ENCODE results near the gene TBC1D16. TPM values are rescaled to one million over a fixed set of nuclear protein-coding genes. Genes with fewer than 3 reads are reported as not detected.

TBC1D16 gene
- total and polyA plus RNA-seq, 2 donors (not counting 1 experiment from before 2014, with no cell fraction given) = 8.3 to 30.4 TPM

GRCh38 chr17:80027043-80027435, 8.6 kb downstream of the TBC1D16 start:
- Histone ChIP-seq H4K20me1 (ENCODE audit: control insufficient read depth, extremely low read depth, insufficient read depth, low read length) (no peaks in the 10 kb centered on the region), H3K4me3 (replicated peaks in 1 of 4; ENCODE audit: control extremely low read depth in 1 of 4, insufficient read depth in 1 of 4, low read depth in 3 of 4, low read length in 4 of 4) (no peak overlapping the region), H3K9ac (ENCODE audit: insufficient read depth, low read length) (no peak overlapping the region), H3K4me2 (ENCODE audit: extremely low read depth, insufficient read depth, low read length) (no peak overlapping the region), H2AFZ (ENCODE audit: low read length) (no peak overlapping the region), H3K27me3 (ENCODE audit: control insufficient read depth, insufficient read depth, low read length) (no peaks in the 10 kb centered on the region), H3K36me3 (ENCODE audit: control insufficient read depth, insufficient read depth, low read length) (no peaks in the 10 kb centered on the region), H3K27ac (ENCODE audit: insufficient read depth, low read length) (no peak overlapping the region), H3K79me2 (ENCODE audit: control insufficient read depth, insufficient read depth, low read length) (peaks cover 8% of the 10 kb centered on the region), H3K9me3 (ENCODE audit: control insufficient read depth, insufficient read depth, low read depth, low read length) (no peaks in the 10 kb centered on the region), H3K4me1 (ENCODE audit: control insufficient read depth, extremely low read depth, insufficient read depth, low read length) (peaks cover 12% of the 10 kb centered on the region)
- TF ChIP-seq EZH2 (IDR thresholded peaks at IDR 0.05; ENCODE audit: low read length, missing control alignments) (no peak), CTCF (conservative IDR thresholded peaks at IDR 0.05 in 1 of 2, IDR thresholded peaks at IDR 0.05 in 1 of 2; ENCODE audit: low read depth in 1 of 2, low read length in 2 of 2) (no peak)
- no peak for DNase-seq (ENCODE audit: low read depth in 2 of 2)

- H2AFZ ChIP-seq (ENCODE audit: low read length) = no peak overlapping the region
- no peak overlapping the region for H3K4me3 ChIP-seq (replicated peaks in 1 of 4; ENCODE audit: control extremely low read depth in 1 of 4, insufficient read depth in 1 of 4, low read depth in 3 of 4, low read length in 4 of 4)
- H3K4me1 ChIP-seq (ENCODE audit: control insufficient read depth, extremely low read depth, insufficient read depth, low read length) = peaks cover 12% of the 10 kb centered on the region
- no peak overlapping the region for H3K9ac ChIP-seq (ENCODE audit: insufficient read depth, low read length)
- no peak for DNase-seq (ENCODE audit: low read depth in 2 of 2)
- H3K27me3 ChIP-seq (ENCODE audit: control insufficient read depth, insufficient read depth, low read length) = no peaks in the 10 kb centered on the region
- no peaks in the 10 kb centered on the region for H4K20me1 ChIP-seq (ENCODE audit: control insufficient read depth, extremely low read depth, insufficient read depth, low read length)
- no peaks in the 10 kb centered on the region for H3K9me3 ChIP-seq (ENCODE audit: control insufficient read depth, insufficient read depth, low read depth, low read length)
- H3K79me2 ChIP-seq (ENCODE audit: control insufficient read depth, insufficient read depth, low read length) = peaks cover 8% of the 10 kb centered on the region
- TF ChIP-seq EZH2 (IDR thresholded peaks at IDR 0.05; ENCODE audit: low read length, missing control alignments) (no peak), CTCF (conservative IDR thresholded peaks at IDR 0.05 in 1 of 2, IDR thresholded peaks at IDR 0.05 in 1 of 2; ENCODE audit: low read depth in 1 of 2, low read length in 2 of 2) (no peak)
- no peak overlapping the region for H3K27ac ChIP-seq (ENCODE audit: insufficient read depth, low read length)
- H3K4me2 ChIP-seq (ENCODE audit: extremely low read depth, insufficient read depth, low read length) = no peak overlapping the region
- H3K36me3 ChIP-seq (ENCODE audit: control insufficient read depth, insufficient read depth, low read length) = no peaks in the 10 kb centered on the region
These were observed 9.2 kb downstream of the TBC1D16 start for GRCh38 chr17:80026359-80027042.

- peak in 1 of 2 donors; percentile 53 for DNase-seq (ENCODE audit: low read depth in 2 of 2)
These were observed 9.9 kb downstream of the TBC1D16 start for GRCh38 chr17:80025796-80026195.

More at GRCh38 chr17:80025796-80026195, 9.9 kb downstream of the TBC1D16 start:
- TF ChIP-seq EZH2 (IDR thresholded peaks at IDR 0.05; ENCODE audit: low read length, missing control alignments) = no peak
- no peak for TF ChIP-seq CTCF (conservative IDR thresholded peaks at IDR 0.05 in 1 of 2, IDR thresholded peaks at IDR 0.05 in 1 of 2; ENCODE audit: low read depth in 1 of 2, low read length in 2 of 2)
- no peak overlapping the region for H3K4me3 ChIP-seq (replicated peaks in 1 of 4; ENCODE audit: control extremely low read depth in 1 of 4, insufficient read depth in 1 of 4, low read depth in 3 of 4, low read length in 4 of 4)
- H3K27me3 ChIP-seq (ENCODE audit: control insufficient read depth, insufficient read depth, low read length) = no peaks in the 10 kb centered on the region
- H3K36me3 ChIP-seq (ENCODE audit: control insufficient read depth, insufficient read depth, low read length) = no peaks in the 10 kb centered on the region
- H4K20me1 ChIP-seq (ENCODE audit: control insufficient read depth, extremely low read depth, insufficient read depth, low read length) = no peaks in the 10 kb centered on the region
- H3K9ac ChIP-seq (ENCODE audit: insufficient read depth, low read length) = no peak overlapping the region
- H3K9me3 ChIP-seq (ENCODE audit: control insufficient read depth, insufficient read depth, low read depth, low read length) = no peaks in the 10 kb centered on the region
- peaks cover 7% of the 10 kb centered on the region for H3K79me2 ChIP-seq (ENCODE audit: control insufficient read depth, insufficient read depth, low read length)
- no peak overlapping the region for H3K27ac ChIP-seq (ENCODE audit: insufficient read depth, low read length)
- H3K4me1 ChIP-seq (ENCODE audit: control insufficient read depth, extremely low read depth, insufficient read depth, low read length) = peaks cover 12% of the 10 kb centered on the region
- no peak overlapping the region for H3K4me2 ChIP-seq (ENCODE audit: extremely low read depth, insufficient read depth, low read length)
- H2AFZ ChIP-seq (ENCODE audit: low read length) = no peak overlapping the region
